ENCODE results near the gene GAS2L1. TPM values are rescaled to one million over a fixed set of nuclear protein-coding genes. Genes with fewer than 3 reads are reported as not detected.

GAS2L1 gene
- total and polyA plus RNA-seq, 2 donors from 2014 or later = 24.2 to 27.2 TPM

DNA sequence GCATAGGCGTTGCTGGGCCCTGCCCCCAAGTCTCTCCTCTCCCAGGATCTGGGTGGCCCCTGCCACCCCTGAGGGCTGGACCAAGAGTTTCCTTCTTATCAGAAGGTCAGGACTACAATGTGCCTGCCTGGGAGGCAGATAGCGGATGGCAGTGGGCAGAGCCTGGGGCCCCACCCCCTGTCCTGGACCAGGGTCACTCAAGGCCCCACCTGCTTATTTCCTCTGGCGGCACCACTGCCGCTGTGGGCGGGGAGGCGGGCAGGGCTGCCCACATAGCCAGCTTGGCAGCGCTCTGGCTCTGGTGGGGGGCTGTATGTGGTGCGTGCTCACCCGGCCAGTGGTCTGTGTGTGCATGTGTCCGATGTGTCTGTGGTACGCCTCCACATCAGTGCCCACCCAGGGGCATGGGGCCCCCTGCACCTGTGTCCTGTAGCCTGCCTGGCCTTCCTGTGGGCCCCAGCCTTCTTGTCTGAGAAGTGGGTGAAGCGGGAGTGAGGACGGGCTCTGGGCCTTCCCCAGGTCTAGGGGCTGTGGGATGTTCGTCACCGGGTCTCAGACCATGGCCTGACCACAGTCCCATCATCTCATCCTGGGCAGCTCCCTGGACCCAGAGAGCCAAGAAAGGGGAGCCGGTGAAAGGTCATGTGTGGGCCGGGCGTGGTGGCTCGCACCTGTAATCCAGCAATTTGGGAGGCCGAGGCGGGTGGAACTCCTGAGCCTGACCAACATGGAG lies 3.0 kb downstream of the GAS2L1 start:
- DNase-seq = peak in 1 of 5 donors; percentile 83
- intact Hi-C loops (cut with DNase I) = no loop called here

GRCh38 chr22:29310065-29310862 lies 3.8 kb downstream of the GAS2L1 start:
- H3K4me3 ChIP-seq (ENCODE audit: low read length in 3 of 3) = no peak overlapping the region
- H3K9me3 ChIP-seq (ENCODE audit: control insufficient read depth in 2 of 3, insufficient read depth in 1 of 3, low read length in 3 of 3) = no peaks in the 10 kb centered on the region
- TF ChIP-seq, protein P1, sequence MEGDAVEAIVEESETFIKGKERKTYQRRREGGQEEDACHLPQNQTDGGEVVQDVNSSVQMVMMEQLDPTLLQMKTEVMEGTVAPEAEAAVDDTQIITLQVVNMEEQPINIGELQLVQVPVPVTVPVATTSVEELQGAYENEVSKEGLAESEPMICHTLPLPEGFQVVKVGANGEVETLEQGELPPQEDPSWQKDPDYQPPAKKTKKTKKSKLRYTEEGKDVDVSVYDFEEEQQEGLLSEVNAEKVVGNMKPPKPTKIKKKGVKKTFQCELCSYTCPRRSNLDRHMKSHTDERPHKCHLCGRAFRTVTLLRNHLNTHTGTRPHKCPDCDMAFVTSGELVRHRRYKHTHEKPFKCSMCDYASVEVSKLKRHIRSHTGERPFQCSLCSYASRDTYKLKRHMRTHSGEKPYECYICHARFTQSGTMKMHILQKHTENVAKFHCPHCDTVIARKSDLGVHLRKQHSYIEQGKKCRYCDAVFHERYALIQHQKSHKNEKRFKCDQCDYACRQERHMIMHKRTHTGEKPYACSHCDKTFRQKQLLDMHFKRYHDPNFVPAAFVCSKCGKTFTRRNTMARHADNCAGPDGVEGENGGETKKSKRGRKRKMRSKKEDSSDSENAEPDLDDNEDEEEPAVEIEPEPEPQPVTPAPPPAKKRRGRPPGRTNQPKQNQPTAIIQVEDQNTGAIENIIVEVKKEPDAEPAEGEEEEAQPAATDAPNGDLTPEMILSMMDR (IDR thresholded peaks at IDR 0.05; ENCODE audit: borderline replicate concordance, extremely low read depth, insufficient read depth) = no peak
- H3K9ac ChIP-seq (ENCODE audit: low read length in 3 of 3) = no peak overlapping the region
- DNase-seq (peak in 2 of 5 donors; percentile 74 to 92), FAIRE-seq (no peak)
- no peaks in the 10 kb centered on the region for H3K36me3 ChIP-seq (ENCODE audit: control insufficient read depth in 2 of 3, insufficient read depth in 3 of 3, low read length in 3 of 3)
- peak overlapping the region; percentile 55 to 60 for H3K27ac ChIP-seq (ENCODE audit: low read depth in 2 of 2, low read length in 2 of 2)
- intact Hi-C loops (cut with DNase I) = no loop called here
- H3K4me1 ChIP-seq (ENCODE audit: control insufficient read depth in 2 of 3, insufficient read depth in 2 of 3, low read depth in 1 of 3, low read length in 3 of 3) = peaks cover 0 to 46% (median 11%) of the 10 kb centered on the region in 3 donors
- peaks cover 16% of the 10 kb centered on the region for H3K27me3 ChIP-seq (ENCODE audit: control insufficient read depth, insufficient read depth, low read length)

More for the DNA sequence above, 3.0 kb downstream of the GAS2L1 start:
- no peak overlapping the region for H3K27ac ChIP-seq (ENCODE audit: low read depth in 2 of 2, low read length in 2 of 2)
- H3K9ac ChIP-seq (ENCODE audit: low read length in 3 of 3) = no peak overlapping the region
- TF ChIP-seq, protein P1 (IDR thresholded peaks at IDR 0.05; ENCODE audit: borderline replicate concordance, extremely low read depth, insufficient read depth) = no peak
- no peak for FAIRE-seq
- no peaks in the 10 kb centered on the region for H3K36me3 ChIP-seq (ENCODE audit: control insufficient read depth in 2 of 3, insufficient read depth in 3 of 3, low read length in 3 of 3)
- peaks cover 0 to 43% (median 11%) of the 10 kb centered on the region in 3 donors for H3K4me1 ChIP-seq (ENCODE audit: control insufficient read depth in 2 of 3, insufficient read depth in 2 of 3, low read depth in 1 of 3, low read length in 3 of 3)
- no peaks in the 10 kb centered on the region for H3K9me3 ChIP-seq (ENCODE audit: control insufficient read depth in 2 of 3, insufficient read depth in 1 of 3, low read length in 3 of 3)
- peak overlapping the region in 1 of 3 donors; percentile 37 for H3K4me3 ChIP-seq (ENCODE audit: low read length in 3 of 3)
- peaks cover 14% of the 10 kb centered on the region for H3K27me3 ChIP-seq (ENCODE audit: control insufficient read depth, insufficient read depth, low read length)

DNA sequence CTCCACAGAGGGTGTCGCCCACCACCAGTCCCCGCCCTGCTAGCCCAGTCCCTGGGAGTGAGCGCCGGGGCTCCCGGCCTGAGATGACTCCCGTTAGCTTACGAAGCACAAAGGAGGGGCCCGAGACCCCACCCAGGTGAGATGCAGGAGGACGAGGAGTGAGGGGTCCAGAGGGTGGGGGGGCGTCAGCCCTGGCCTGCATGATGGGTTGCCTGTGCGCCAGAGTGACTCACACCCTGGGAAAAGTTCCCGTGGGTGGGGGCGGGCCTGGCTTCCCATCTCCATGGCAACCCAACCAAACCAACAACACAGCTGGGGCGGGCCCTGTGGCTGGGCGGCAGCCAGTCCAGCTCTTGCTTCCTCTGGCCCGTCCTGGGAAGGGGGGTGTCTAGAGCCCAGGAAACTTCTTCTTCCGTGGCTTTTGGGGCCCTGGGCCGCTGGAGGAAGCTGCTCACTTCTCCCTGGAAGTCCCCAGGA lies 4.5 kb downstream of the GAS2L1 start:
- peak overlapping the region; percentile 55 to 60 for H3K27ac ChIP-seq (ENCODE audit: low read depth in 2 of 2, low read length in 2 of 2)
- H3K4me3 ChIP-seq (ENCODE audit: low read length in 3 of 3) = no peak overlapping the region
- H3K27me3 ChIP-seq (ENCODE audit: control insufficient read depth, insufficient read depth, low read length) = peaks cover 16% of the 10 kb centered on the region
- intact Hi-C loops (cut with DNase I) = no loop called here
- H3K4me1 ChIP-seq (ENCODE audit: control insufficient read depth in 2 of 3, insufficient read depth in 2 of 3, low read depth in 1 of 3, low read length in 3 of 3) = peaks cover 0 to 45% (median 10%) of the 10 kb centered on the region in 3 donors
- H3K9me3 ChIP-seq (ENCODE audit: control insufficient read depth in 2 of 3, insufficient read depth in 1 of 3, low read length in 3 of 3) = no peaks in the 10 kb centered on the region
- FAIRE-seq (no peak), DNase-seq (peak; percentile 93 to 98 (median 94))
- no peaks in the 10 kb centered on the region for H3K36me3 ChIP-seq (ENCODE audit: control insufficient read depth in 2 of 3, insufficient read depth in 3 of 3, low read length in 3 of 3)
- TF ChIP-seq, protein P1 (IDR thresholded peaks at IDR 0.05; ENCODE audit: borderline replicate concordance, extremely low read depth, insufficient read depth) = no peak
- H3K9ac ChIP-seq (ENCODE audit: low read length in 3 of 3) = no peak overlapping the region

Measured in kidney (tissue), 14 donors.